Sigmoid colon (tissue), 4 donors: ENCODE measurements around the gene ANOS1.
"Not testable (repeated sequence)": the region's sequence is repeated elsewhere in the genome, so short reads cannot be mapped to it uniquely, and the experiment has no call there.

Source experiments
- CTCF ChIP-seq, 4 experiments: fragments of 450-650 bp in 3 of 4; fragments of 200-600 bp in 1 of 4; IDR thresholded peaks; one replicate each; pipeline ENCODE4 v1.5.1; 2016 to 2019; ENCODE audit warnings: antibody characterized with exemption in 4 of 4, mild to moderate bottlenecking in 3 of 4, moderate library complexity in 2 of 4
- EP300 ChIP-seq, 4 donors: sonication (generic); formaldehyde crosslinking; IDR thresholded peaks; one replicate each; pipeline ENCODE4 v1.6.1; 2017; ENCODE audit warnings: antibody characterized with exemption in 4 of 4
- POLR2A ChIP-seq, 2 donors: fragments of 450-650 bp; IDR thresholded peaks; one replicate each; pipeline ENCODE4 v1.6.1; 2016; ENCODE audit warnings: antibody characterized with exemption in 2 of 2, mild to moderate bottlenecking in 2 of 2, moderate library complexity in 2 of 2
- POLR2AphosphoS5 ChIP-seq, 4 donors: sonication (generic); formaldehyde crosslinking; IDR thresholded peaks; one replicate each; pipeline ENCODE4 v1.6.1; 2017; ENCODE audit warnings: antibody characterized with exemption in 4 of 4

DNA sequence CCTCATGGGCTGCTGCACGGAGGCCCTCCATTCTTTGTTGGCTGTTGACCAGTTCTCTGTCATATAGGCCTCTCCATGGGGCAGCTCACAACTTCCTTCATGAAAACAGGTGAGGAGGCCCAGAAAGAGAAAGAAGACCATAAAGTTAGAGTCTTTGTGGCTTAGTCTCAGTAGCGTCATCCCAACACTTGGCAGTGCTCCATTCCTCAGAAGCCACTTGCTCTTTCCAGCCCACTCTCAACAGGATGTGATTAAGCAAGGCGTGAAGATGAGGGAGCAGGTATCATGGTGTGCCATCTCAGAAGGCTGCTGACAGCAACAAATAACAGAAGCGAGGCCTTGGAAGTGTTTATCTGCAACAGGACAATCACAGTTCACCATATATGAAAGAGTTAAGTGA, 236.9 kb downstream of the ANOS1 start:
- not testable (repeated sequence) for TF ChIP-seq POLR2AphosphoS5, CTCF, EP300, POLR2A (IDR thresholded peaks at IDR 0.05)
